DMS53 treated with DMSO at 0.1 percent for 48 hours (cell line): ENCODE measurements around the gene PER1.

Experiments used
- DNase-seq: peaks from one replicate; lab custom pipeline; 2025; ENCODE audit not compliant: unreplicated experiment; lab: John Stamatoyannopoulos, UW

Gene PER1

DNA sequence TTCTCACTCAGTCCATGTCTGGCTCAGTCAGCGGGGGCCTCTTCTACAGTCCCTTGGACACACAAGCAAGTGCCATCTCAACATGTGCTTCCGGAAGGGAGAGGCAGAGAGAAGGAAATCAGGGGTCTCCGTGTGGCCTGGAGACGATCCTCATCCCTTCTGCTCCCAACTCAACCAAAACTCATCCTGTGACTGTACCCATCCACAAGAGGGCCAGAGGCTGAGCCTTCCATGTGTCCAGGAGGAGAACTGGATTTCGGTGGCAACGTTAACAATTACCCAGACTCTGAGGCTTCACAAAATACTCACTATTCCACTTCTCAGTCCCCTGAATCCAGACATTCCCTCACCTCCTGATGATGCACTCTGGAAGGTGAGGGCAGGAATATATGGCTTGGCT, 56.8 kb downstream of the PER1 start:
- no peak for DNase-seq

DNA sequence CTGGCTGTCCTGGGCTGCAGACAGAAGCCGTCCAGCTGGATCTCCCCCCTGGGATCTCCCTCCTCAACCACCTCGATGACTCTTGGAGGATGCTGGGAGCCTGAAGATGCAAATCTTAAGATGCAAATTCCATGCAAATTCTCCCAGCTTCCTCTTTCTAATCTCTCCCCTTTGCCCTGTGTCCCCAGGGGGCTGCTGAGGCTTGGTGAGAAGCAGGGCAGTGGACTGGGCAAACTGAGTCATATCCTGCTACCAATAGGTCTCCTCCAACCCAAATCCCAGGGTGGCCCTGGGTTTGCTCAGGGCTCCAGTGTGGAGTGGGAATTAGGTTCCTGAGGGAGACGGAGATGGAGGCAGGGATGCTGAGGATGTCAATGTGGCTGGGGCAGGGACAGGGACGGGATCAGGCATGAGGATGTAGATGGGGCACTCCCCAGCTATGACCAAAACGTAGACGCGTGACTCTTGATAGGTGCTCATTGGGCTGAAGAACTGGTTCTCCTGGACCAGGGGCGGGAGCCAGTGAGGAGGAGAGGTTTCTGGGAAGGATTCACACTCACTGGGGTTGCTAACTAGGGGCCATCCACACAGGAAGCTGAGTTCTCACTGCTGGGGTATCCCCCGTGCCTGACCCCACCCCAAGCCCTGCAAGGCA, 61.0 kb downstream of the PER1 start:
- no peak for DNase-seq
